Measurements from ENCODE around the gene DMPK. TPM values are rescaled to one million over a fixed set of nuclear protein-coding genes. Genes with fewer than 3 reads are reported as not detected.
"Not testable (repeated sequence)": the region's sequence is repeated elsewhere in the genome, so short reads cannot be mapped to it uniquely, and the experiment has no call there.

Gene DMPK
- total RNA-seq, 2 donors from 2014 or later: 212 to 227 TPM

GRCh38 chr19:45729800-45730290, 52.4 kb downstream of the DMPK start:
- Histone ChIP-seq H3K27me3 (replicated peaks; ENCODE audit: insufficient read depth) (no peaks in the 10 kb centered on the region), H3K9me3 (no peaks in the 10 kb centered on the region), H3K4me1 (ENCODE audit: control insufficient read depth in 1 of 2, low read depth in 2 of 2) (peaks cover 8 to 15% of the 10 kb centered on the region in 2 donors), H3K4me3 (peak overlapping the region; percentile 95), H3K36me3 (no peaks in the 10 kb centered on the region), H3K27ac (peak overlapping the region in 1 of 2 donors; percentile 70)
- TF ChIP-seq CTCF (IDR thresholded peaks at IDR 0.05): no peak
- no peak for DNase-seq (ENCODE audit: low spot score)
- ATAC-seq (ENCODE audit: insufficient number of reproducible peaks, low FRiP score, low read depth): no peak

- H3K36me3 ChIP-seq; H3K27me3 ChIP-seq (replicated peaks; ENCODE audit: insufficient read depth); H3K9me3 ChIP-seq; DNase-seq (ENCODE audit: low spot score); H3K4me3 ChIP-seq; H3K27ac ChIP-seq; ATAC-seq (ENCODE audit: insufficient number of reproducible peaks, low FRiP score, low read depth): not testable (repeated sequence)
- H3K4me1 ChIP-seq (ENCODE audit: control insufficient read depth in 1 of 2, low read depth in 2 of 2): peaks cover 8 to 15% of the 10 kb centered on the region in 2 donors
Observed at GRCh38 chr19:45728683-45729082, 53.6 kb downstream of the DMPK start.

- DNase-seq (ENCODE audit: low spot score): not testable (repeated sequence)
Observed at GRCh38 chr19:45720065-45720464, 62.2 kb downstream of the DMPK start.

More at GRCh38 chr19:45720065-45720464, 62.2 kb downstream of the DMPK start:
- H3K9me3 ChIP-seq; H3K27me3 ChIP-seq (replicated peaks; ENCODE audit: insufficient read depth); ATAC-seq (ENCODE audit: insufficient number of reproducible peaks, low FRiP score, low read depth); H3K4me3 ChIP-seq; H3K27ac ChIP-seq; H3K36me3 ChIP-seq: not testable (repeated sequence)
- H3K4me1 ChIP-seq (ENCODE audit: control insufficient read depth in 1 of 2, low read depth in 2 of 2): peaks cover 14 to 17% of the 10 kb centered on the region in 2 donors

Other genes with a start within 250 kb of the DMPK start
- gene OPA3, start 197.7 kb downstream of the DMPK start, total RNA-seq: 10 to 100 TPM in 1 of 2 donors, 1 to 10 TPM in 1; 8.4 to 13.1 TPM
- gene GPR4, start 180.3 kb downstream of the DMPK start, total RNA-seq: 1 to 10 TPM; 5.1 to 6.6 TPM
- gene EML2, start 143.1 kb downstream of the DMPK start, total RNA-seq: 10 to 100 TPM; 21.7 to 34.8 TPM
- under 1 TPM in 1 of 2 donors, not detected in 1; 0.14 TPM for gene GIPR, start 114.3 kb downstream of the DMPK start, total RNA-seq
- gene SNRPD2, start 90.5 kb downstream of the DMPK start, total RNA-seq: 10 to 100 TPM; 65.7 to 70.1 TPM
- 1 to 10 TPM; 4.6 to 8.8 TPM for gene QPCTL, start 89.8 kb downstream of the DMPK start, total RNA-seq
- gene FBXO46, start 51.6 kb downstream of the DMPK start, total RNA-seq: 10 to 100 TPM in 1 of 2 donors, 1 to 10 TPM in 1; 9.9 to 15.0 TPM
- gene MEIOSIN, start 49.1 kb downstream of the DMPK start, total RNA-seq: not detected
- gene SIX5, start 13.2 kb downstream of the DMPK start, total RNA-seq: 10 to 100 TPM; 15.0 to 29.9 TPM
- 10 to 100 TPM; 79.1 to 91.1 TPM for gene DMWD, start 10.4 kb upstream of the DMPK start, total RNA-seq
- gene RSPH6A, start 32.8 kb upstream of the DMPK start, total RNA-seq: not detected
- gene SYMPK, start 80.7 kb upstream of the DMPK start, total RNA-seq: 10 to 100 TPM; 48.8 to 84.7 TPM
- gene FOXA3, start 81.8 kb upstream of the DMPK start, total RNA-seq: not detected
- 10 to 100 TPM; 25.0 to 25.5 TPM for gene IRF2BP1, start 103.7 kb upstream of the DMPK start, total RNA-seq
- 1 to 10 TPM; 6.1 to 8.8 TPM for gene MYPOP, start 120.1 kb upstream of the DMPK start, total RNA-seq
- gene NANOS2, start 132.3 kb upstream of the DMPK start, total RNA-seq: not detected
- gene NOVA2, start 191.4 kb upstream of the DMPK start, total RNA-seq: 1 to 10 TPM; 2.6 to 6.4 TPM
- 10 to 100 TPM; 14.7 to 16.9 TPM for gene CCDC61, start 213.0 kb upstream of the DMPK start, total RNA-seq
- gene PGLYRP1, start 240.6 kb upstream of the DMPK start, total RNA-seq: not detected